Stimulated activated CD8-positive, alpha-beta memory T cell treated with anti-CD3 and anti-CD28 coated beads, Interleukin-12 subunit alpha, Interleukin-12 subunit beta, amount 100 ng/mL, for 1 hour (primary cell): ENCODE data around the gene CEP170B.
"Not testable (repeated sequence)": the region's sequence is repeated elsewhere in the genome, so short reads cannot be mapped to it uniquely, and the experiment has no call there.

Experiments used
- DNase-seq: peaks from one replicate; pipeline ENCODE4 v3.0.0-alpha.2; 2020; ENCODE audit warnings: low read depth

Gene CEP170B

GRCh38 chr14:104865081-104865630, at the start of gene CEP170B:
Gene CEP170B, plus strand, starts transcription at chr14:104865268. Its CDS starts 3,183 bp downstream, at chr14:104868451.
- DNase-seq: no peak

- DNase-seq: no peak
Observed at GRCh38 chr14:104816616-104816884, 48.5 kb upstream of the CEP170B start.

GRCh38 chr14:104817930-104818713, 46.9 kb upstream of the CEP170B start:
- DNase-seq: no peak

GRCh38 chr14:104818714-104819161, 46.3 kb upstream of the CEP170B start:
- DNase-seq: no peak

- DNase-seq: no peak
Observed at GRCh38 chr14:104819361-104819781, 45.7 kb upstream of the CEP170B start.

- DNase-seq: no peak
Observed at GRCh38 chr14:104820669-104821228, 44.3 kb upstream of the CEP170B start.

- no peak for DNase-seq
Observed at GRCh38 chr14:104821229-104821945, 43.7 kb upstream of the CEP170B start.

GRCh38 chr14:104821971-104822608, 43.0 kb upstream of the CEP170B start:
- DNase-seq: no peak

GRCh38 chr14:104822821-104823615, 42.0 kb upstream of the CEP170B start:
- DNase-seq: no peak

GRCh38 chr14:104824353-104824997, 40.6 kb upstream of the CEP170B start:
- DNase-seq: no peak

GRCh38 chr14:104826189-104826860, 38.7 kb upstream of the CEP170B start:
- peak; percentile 91 for DNase-seq

GRCh38 chr14:104826861-104827176, 38.2 kb upstream of the CEP170B start:
- DNase-seq: no peak

GRCh38 chr14:104827177-104828055, 37.7 kb upstream of the CEP170B start:
- DNase-seq: no peak

- no peak for DNase-seq
Observed at GRCh38 chr14:104830781-104831180, 34.3 kb upstream of the CEP170B start.

- DNase-seq: not testable (repeated sequence)
Observed at GRCh38 chr14:104836171-104836935, 28.7 kb upstream of the CEP170B start.

GRCh38 chr14:104841730-104842129, 23.3 kb upstream of the CEP170B start:
- DNase-seq: no peak

GRCh38 chr14:104843006-104843405, 22.1 kb upstream of the CEP170B start:
- DNase-seq: no peak

GRCh38 chr14:104843442-104844305, 21.4 kb upstream of the CEP170B start:
- DNase-seq: no peak
